GM19238 (cell line): Measurements from ENCODE around the gene CD6.

ENCODE experiments used
- DNase-seq: peaks from one replicate; pipeline ENCODE4 v3.0.0; 2011; ENCODE audit warnings: low spot score; ENCODE audit not compliant: insufficient read length

CD6 gene

DNA sequence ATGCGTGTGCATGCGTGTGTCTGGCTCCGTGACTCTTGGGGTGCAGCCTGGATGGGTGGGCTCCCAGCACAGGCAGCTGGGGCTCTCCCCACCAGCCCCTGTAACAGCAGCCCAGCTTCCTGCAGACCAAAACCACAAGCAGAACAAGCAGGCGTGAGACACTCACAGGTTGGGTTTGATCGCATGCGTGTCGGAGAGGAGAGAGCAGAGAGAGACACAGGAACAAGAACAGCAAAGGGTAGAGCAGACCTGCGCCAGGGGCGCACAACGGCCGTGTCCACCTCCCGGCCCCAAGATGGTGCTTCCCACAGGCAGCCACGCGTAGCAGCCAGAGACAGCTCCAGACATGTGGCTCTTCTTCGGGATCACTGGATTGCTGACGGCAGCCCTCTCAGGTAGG is at the start of gene CD6:
Gene CD6 (plus strand): TSS at position 161 of the 400 bp plus-strand sequence. CDS start 186 bp downstream, at position 347.
- DNase-seq, result no peak

DNA sequence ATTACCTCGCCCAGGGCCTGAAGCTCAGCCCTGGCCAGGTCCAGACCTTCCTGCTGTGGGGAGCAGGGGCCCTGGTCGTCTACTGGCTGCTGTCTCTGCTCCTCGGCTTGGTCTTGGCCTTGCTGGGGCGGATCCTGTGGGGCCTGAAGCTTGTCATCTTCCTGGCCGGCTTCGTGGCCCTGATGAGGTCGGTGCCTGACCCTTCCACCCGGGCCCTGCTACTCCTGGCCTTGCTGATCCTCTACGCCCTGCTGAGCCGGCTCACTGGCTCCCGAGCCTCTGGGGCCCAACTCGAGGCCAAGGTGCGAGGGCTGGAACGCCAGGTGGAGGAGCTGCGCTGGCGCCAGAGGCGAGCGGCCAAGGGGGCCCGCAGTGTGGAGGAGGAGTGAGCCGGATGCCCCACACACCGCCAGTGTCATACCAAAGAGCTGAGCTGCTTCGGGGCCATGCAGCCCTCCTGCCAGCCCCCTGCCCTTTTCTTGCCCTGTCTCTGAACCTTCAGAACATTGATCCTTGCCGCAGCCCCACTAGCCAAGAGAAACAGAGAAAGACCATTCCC is 49.6 kb upstream of the CD6 start:
- no peak for DNase-seq

DNA sequence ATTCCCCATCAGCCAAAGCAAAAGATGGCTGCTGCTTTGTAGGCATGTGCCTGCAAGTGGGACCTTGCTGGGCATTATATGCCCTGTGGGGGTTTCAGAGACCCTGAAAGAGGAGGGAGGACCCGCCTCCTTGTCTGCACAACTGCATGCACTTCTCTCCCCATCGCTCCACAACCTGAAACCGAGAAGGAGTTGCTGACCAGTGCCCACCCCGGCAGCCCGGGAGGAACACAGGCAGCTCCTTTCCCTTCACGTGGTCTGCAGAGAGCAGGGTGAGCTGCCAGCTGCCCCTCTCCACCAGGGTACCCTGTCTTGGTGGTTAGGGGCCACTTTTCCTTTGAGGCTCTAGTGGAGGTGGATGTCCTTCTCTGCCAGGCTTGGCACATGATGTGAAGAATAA is 48.6 kb upstream of the CD6 start:
- DNase-seq, result no peak

GRCh38 chr11:60923326-60923725 is 48.2 kb upstream of the CD6 start:
- DNase-seq, result no peak

DNA sequence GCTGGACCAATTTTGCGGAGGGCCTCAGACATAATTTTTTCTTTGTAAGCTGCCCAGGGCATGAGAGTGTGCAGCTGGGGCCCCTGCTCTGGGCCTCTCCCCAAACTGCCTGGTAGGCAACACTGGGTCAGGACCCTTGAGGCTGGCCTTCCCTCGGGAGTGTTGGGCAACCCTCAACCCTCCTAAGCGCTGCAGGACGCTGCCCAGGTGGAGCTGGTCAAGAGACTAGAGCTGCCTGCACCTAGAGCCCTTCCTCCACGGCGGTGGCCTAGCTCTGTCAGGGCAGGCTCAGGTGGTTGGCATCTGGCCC is 47.7 kb upstream of the CD6 start:
- DNase-seq, result no peak

DNA sequence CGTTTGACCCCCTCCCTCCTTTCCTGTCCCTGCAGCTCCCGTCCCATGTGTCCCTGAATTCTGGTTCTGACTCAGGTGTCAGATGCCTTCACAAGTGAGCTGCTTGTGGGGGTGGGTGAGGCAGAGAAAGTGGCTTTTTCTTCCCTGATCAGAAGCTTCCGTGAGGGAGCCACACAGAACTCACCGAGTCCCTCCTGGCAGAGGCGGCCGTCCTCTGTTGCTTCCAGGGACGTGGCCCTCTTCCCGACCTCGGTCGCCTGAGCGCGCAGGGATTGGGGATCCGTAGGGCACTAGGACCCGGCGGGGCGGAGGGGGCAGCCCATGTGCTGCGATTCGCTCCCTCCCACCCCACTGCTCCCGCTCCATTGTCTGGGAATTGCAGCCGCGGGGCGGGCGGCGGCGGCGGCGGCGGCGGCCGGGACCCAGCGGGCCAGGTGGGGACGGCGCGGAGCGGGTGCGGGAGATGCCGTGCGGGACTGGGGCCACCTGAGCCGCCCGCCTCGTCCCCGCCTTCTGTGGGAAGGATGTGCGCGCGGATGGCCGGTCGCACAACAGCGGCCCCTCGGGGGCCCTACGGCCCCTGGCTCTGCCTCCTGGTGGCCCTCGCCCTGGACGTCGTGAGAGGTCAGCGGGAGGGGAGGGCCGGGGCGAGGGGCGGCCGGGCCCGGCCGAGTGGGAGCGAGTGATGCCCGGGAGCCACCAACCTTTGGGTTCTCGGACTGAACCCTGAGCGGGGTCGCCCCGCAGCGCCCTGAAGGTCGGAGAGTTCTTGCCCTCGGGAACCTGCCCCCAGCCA is 47.2 kb upstream of the CD6 start, which contains the start of gene TMEM132A:
Gene TMEM132A (plus strand): TSS at position 351 of the 796 bp plus-strand sequence. CDS start 174 bp downstream, at position 525.
- DNase-seq, result peak; percentile 80

DNA sequence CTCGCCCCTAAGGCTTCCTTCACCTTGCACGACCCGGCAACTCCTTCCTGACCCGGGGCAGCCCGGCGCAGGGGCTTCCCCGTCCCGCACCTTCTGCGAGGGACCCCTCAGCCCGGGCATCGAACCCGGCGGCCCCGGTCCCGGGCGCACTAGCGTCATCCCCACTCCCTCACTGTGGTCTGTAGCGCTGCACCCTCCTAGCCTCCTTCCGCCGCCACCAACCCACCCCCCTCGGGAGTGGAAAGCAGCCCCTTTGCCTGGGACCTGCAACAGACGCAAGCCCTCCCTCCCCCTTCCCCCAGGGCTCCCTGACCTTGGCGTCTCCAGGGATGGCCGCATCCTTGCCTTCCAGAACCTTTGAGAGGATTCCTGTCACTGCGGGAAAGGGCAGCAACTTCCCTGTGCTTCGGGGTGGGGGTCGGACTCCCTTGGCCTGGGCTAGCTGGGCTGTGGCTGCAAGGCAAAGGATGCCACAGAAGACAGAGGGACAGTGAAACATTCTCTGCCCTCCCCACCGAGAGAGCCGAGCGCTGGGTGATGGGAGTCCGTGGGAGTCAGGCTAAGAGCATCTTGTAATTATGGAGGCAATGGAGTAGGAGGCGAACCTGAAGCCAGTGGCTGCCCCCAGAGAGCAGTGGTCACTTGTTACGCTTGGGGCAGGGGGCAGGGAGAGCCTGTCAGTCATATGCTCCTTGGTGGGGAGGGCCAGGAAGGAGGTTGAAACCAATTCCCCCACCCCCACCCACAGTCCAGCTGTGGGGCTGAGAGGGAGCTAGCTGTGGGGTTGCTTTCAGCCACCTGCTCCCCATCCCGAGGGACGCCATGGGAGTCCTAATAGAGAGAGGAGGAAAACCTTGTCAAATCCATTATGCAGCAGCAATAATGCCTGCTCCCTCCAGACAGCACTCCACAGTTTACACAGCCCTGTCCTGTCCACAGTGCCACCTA is 46.3 kb upstream of the CD6 start:
- no peak for DNase-seq

DNA sequence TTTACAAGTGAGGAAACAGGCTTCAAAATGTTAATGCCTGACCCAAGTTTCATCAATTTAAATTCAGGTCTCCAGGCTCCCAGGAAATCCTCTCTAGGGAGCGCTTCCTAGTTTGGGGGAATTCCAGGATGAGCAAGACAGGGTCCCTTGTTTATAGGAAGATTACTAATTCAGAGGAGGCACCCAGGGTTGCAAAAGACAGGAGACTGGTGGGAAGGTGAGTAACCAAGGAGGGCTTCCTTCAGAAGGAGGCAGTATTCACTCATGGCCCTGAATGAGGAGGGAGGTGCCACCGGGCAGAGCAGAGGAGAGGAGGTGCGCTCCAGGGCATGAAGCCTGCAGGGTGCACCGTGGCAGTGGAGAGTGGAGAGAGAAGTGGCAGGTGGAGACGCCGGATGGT is 45.6 kb upstream of the CD6 start:
- DNase-seq, result no peak

DNA sequence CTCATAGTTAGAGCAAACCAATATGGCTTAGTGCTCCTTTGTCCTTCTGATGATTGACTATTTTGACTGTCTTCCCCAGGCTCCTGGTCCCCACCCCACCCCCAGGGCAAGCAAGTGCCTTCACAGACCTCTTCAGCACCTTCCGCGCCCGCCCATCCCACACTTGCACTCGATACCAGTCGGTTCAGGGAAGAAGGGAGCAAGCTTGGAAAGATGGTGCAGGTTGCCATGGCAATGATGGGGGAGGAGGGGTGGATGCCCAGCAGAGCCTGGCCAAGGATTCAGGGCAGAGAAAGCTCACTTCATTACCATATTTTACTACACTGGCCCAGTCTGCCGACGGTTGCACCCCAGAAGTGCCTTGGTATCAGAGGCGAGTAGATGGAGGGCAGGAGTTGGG is 45.0 kb upstream of the CD6 start:
- DNase-seq, result no peak

DNA sequence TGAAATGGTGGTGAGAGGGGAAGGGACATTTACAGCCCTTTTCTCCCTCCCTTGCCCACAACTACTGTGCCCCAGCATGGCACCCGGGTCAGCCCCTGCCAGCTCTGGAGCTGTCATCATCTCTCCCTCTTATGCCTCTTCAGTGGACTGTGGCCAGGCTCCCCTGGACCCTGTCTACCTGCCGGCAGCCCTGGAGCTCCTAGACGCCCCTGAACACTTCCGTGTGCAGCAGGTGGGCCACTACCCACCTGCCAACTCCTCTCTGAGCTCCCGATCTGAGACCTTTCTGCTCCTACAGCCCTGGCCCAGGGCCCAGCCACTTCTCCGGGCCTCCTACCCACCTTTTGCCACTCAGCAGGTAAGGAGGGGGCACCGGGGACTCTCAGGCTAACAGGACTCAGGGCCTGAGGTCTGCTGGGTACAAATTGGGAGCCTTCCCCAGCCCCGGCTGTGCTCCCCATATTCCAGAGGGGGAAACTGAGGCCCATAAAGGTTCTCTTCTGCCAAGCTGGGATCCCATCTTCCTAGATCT is 44.4 kb upstream of the CD6 start:
- DNase-seq, result no peak

DNA sequence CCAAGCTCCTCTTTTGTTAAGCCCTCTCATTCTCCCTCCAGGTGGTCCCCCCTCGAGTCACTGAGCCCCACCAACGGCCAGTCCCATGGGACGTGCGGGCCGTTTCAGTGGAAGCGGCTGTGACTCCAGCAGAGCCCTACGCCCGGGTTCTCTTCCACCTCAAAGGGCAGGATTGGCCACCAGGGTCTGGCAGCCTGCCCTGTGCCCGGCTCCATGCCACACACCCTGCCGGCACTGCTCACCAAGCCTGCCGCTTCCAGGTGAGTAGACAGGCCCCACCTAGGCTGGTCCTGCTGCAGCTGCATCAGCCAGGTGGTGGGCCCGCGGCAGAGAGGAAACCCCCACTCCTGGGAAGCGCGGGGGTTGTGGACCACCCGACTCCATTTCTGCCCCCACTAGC is 43.9 kb upstream of the CD6 start:
- no peak for DNase-seq

DNA sequence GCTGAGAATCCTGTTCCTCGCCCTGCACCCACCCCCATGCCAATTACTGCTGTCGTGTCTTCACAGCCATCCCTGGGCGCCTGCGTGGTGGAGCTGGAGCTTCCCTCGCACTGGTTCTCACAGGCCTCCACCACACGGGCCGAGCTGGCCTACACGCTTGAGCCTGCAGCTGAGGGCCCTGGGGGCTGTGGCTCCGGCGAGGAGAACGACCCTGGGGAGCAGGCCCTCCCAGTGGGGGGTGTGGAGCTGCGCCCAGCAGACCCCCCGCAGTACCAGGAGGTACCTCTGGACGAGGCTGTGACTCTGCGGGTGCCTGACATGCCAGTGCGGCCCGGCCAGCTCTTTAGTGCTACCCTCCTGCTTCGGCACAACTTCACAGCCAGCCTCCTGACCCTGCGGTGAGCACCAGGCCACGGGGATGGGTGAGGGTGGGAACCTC is 42.9 kb upstream of the CD6 start:
- DNase-seq, result no peak

DNA sequence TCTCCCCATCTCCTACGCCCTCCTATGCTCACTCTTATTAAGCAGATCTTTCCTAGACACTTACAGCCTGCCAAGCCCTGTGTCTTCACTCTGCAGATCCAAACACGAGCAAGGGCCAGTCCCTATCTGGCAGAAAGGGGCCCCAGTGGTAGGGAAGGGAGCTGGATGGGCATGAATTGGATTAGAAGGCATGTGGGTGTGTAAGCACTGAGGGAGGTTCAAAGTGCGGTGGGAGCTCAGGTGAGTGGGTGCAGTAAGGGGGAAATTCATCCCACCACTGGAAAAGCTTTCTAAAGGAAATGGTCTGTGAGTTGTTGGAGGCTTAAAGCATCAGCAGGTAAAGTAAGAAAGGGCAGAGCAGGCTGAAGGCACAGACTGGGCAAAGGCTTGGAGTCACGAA is 41.7 kb upstream of the CD6 start:
- DNase-seq, result no peak

GRCh38 chr11:60930394-60930793 is 41.1 kb upstream of the CD6 start:
- DNase-seq, result no peak

DNA sequence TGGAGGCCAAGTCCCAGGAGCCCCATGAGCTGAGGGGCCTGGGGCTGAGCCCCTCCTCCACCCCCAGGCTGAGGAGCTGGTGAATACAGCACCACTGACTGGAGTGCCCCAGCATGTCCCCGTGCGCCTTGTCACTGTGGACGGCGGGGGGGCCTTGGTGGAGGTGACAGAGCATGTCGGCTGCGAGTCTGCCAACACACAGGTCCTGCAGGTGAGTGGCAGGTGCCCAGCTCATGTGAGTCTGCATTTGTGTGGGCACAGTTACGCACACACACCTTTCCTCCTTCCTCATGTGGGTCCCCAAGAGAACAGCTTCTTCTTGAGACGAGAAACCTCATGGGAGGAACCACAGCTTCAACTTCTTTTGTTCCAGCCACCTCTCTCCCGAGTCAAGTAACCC is 39.6 kb upstream of the CD6 start:
- no peak for DNase-seq

- no peak for DNase-seq
Observed at GRCh38 chr11:60932605-60933356, 38.7 kb upstream of the CD6 start.

DNA sequence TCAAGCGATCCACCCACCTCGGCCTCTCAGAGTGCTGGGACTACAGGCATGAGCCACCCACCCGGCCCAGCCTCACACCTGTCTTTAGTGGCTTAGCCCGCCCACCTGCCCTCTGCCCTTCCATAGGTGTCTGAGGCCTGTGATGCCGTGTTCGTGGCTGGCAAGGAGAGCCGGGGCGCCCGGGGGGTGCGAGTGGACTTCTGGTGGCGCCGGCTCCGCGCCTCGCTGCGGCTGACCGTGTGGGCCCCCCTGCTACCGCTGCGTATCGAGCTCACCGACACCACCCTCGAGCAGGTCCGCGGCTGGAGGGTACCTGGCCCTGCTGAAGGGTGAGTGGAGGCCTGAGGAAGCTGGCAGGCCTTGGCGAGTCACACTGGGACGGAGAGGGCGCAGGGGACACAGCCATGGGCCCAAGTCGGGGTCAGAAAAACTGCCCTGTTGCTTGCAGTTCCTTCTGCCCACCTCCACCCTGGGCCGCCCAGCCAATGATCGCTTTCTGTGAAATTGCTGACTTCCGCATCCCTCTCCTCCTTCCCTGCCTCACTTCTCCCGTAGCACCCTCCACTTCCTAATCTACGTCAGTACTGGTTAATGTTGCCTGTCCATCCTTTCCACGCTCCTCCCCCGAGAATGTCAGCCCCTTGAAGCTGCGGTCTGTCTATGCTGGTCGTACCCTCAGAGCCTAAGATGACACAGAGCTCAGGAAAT is 37.9 kb upstream of the CD6 start:
- DNase-seq, result no peak

DNA sequence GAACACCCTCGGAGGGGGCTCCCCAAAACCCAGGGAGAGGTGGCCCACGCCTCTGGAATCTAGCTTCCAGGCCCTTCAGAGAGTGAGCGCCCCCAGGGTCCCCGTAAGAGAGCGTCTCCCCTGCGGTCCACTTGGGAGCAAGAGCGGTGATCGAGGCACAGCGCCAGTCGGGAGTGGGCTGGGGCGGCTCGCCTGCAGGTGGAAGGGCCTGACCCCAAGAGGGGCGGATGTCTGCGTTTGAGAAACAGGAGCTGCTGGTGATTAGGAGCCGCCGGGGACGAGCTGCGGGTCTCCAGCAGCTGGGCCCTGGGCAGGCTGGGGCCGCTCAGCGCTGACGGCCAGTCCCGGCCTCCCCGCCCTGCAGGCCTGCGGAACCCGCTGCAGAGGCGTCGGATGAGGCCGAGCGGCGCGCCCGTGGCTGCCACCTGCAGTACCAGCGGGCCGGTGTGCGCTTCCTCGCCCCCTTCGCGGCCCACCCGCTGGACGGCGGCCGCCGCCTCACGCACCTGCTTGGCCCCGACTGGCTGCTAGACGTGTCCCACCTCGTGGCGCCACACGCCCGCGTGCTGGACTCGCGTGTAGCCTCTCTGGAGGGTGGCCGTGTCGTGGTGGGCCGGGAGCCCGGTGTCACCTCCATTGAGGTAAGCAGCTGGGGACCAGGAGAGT is 37.2 kb upstream of the CD6 start:
- DNase-seq, result no peak

DNA sequence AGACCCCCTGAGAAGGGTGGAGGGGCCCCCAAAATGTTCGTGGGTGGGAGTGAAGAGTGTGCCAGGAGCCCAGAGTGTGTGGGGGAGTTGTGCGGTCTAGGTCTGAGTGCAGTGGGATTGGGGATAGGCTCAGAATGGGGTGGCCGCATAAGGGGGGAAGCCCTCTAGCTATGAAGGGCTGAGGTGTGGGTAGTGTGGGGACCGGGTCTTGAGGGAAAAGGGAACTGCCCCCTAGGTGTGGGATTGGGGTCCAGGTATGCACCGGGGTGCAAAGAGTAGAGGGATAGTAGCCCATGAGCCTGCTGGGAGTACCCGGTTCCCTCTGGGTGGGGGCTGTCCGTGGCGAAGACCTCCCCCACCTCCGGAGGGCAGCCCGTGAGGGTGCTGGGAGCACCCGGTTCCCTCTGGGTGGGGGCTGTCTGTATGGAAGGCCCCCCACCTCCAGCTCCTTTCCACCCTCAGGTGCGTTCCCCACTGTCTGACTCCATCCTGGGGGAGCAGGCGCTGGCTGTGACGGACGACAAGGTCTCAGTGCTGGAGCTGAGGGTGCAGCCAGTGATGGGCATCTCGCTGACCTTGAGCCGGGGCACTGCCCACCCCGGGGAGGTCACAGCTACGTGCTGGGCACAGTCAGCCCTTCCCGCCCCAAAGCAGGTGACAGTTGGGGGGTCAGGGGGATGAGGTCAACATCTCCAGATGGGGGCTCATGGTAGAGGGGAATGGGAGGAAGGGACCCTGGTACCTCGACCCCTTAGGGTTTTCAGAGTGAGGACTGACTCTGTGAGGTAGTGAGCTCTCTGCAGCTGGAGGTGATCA is 36.5 kb upstream of the CD6 start:
- no peak for DNase-seq
